Transverse colon (tissue), 4 donors: Measurements from ENCODE around the gene CBY1. TPM values are rescaled to one million over a fixed set of nuclear protein-coding genes. Genes with fewer than 3 reads are reported as not detected.
A peak's percentile ranks its signal among the peaks of the same experiment; 100 is the strongest.

Source experiments
- DNase-seq: peaks from one replicate; pipeline ENCODE4 v3.0.0-alpha.2; 2019
- H3K27ac ChIP-seq, 4 donors: fragments of 200-600 bp; sonication (generic); 2 replicates each; pipeline ENCODE4 v1.5.1; 2016 to 2018; ENCODE audit warnings: inconsistent platforms in 4 of 4
- H3K27me3 ChIP-seq: fragments of 200-600 bp; sonication (generic); 2 replicates; pipeline ENCODE4 v1.5.1; 2017; ENCODE audit warnings: inconsistent platforms
- H3K36me3 ChIP-seq, 4 donors: fragments of 200-600 bp; sonication (generic); 2 replicates each; pipeline ENCODE4 v1.5.1; 2017 to 2019; ENCODE audit warnings: inconsistent platforms in 4 of 4
- H3K4me1 ChIP-seq, 4 donors: fragments of 200-600 bp; sonication (generic); 2 replicates each; pipeline ENCODE4 v1.5.1; 2017 to 2020; ENCODE audit warnings: inconsistent platforms in 4 of 4
- H3K4me3 ChIP-seq, 4 donors: fragments of 200-600 bp; sonication (generic); 1 replicate in 1 of 4; 2 replicates in 3 of 4; pipeline versions ENCODE4 v1.5.1 to v1.6.1; 2017 to 2019; ENCODE audit warnings: inconsistent platforms in 4 of 4
- H3K9me3 ChIP-seq, 2 donors: fragments of 200-600 bp; sonication (generic); 2 replicates each; pipeline ENCODE4 v1.5.1; 2017 to 2019; ENCODE audit warnings: inconsistent platforms in 2 of 2
- CTCF ChIP-seq, 5 experiments: fragments of 200-600 bp in 3 of 5; fragments of 450-650 bp in 2 of 5; sonication (generic) in 3 of 5; IDR thresholded peaks; 1 replicate in 2 of 5; 2 replicates in 3 of 5; pipeline ENCODE4 v1.5.1; 2016 to 2017; ENCODE audit warnings: antibody characterized with exemption in 5 of 5, inconsistent platforms in 3 of 5, mild to moderate bottlenecking in 2 of 5, moderate library complexity in 1 of 5
- EP300 ChIP-seq: sonication (generic); formaldehyde crosslinking; IDR thresholded peaks from one replicate; pipeline ENCODE4 v1.6.1; 2017; ENCODE audit warnings: antibody characterized with exemption, low read depth
- POLR2A ChIP-seq: fragments of 450-650 bp; IDR thresholded peaks from one replicate; pipeline ENCODE4 v1.6.1; 2016; ENCODE audit warnings: antibody characterized with exemption, mild to moderate bottlenecking, moderate library complexity
- POLR2AphosphoS5 ChIP-seq, 3 donors: sonication (generic); formaldehyde crosslinking; IDR thresholded peaks; one replicate each; pipeline ENCODE4 v1.6.1; 2016; ENCODE audit warnings: antibody characterized with exemption in 3 of 3
- WGBS, 2 donors: methylation state at CpG; one replicate each; pipeline ENCODE4 v1.1.5; 2018; ENCODE audit warnings: low coverage in 1 of 2; 5-methylcytosine and 5-hydroxymethylcytosine counted together
- in situ Hi-C, 4 donors: fragments of 200-750 bp; cut with MboI; loops; one replicate each; pipeline versions ENCODE4 v1.15.0 to v1.15.1; 2017; ENCODE audit warnings: low sequenced_read_pairs in 3 of 4, low pct_ligation_motif_present in 1 of 4, low pct_unique_long_range_greater_than_20kb in 1 of 4
- intact Hi-C: fragments of 100-400 bp; cut with DNase I; formaldehyde crosslinking; loops from one replicate; pipeline ENCODE4 v1.15.1; 2023; ENCODE audit warnings: low total_unique reads
- total RNA-seq, 4 donors: library from RNA; depleted of rRNA; stranded (reverse); fragments of >200 nt; gene quantifications; one replicate each; pipeline ENCODE4 v1.1.0, GENCODE V29; 2016

Gene CBY1
- total RNA-seq, 4 donors from 2014 or later: 15.0 to 19.8 (median 18.9) TPM

- Histone ChIP-seq H3K27ac (peak within 1 kb of the TSS; percentile 98 to 100 (median 98)), H3K4me3 (peak within 1 kb of the TSS; percentile 72 to 100 (median 87)), H3K9me3 (no peaks in the 10 kb centered on the region), H3K4me1 (peaks cover 18 to 46% (median 33%) of the 10 kb centered on the region in 4 donors), H3K27me3 (no peaks in the 10 kb centered on the region), H3K36me3 (no peaks in the 10 kb centered on the region)
- DNase-seq: peak; percentile 98
- intact Hi-C loops: no loop called here
- 0% methylated on average over 39 of the region's 55 CpGs; no CpG with 5 or more reads in 1 of the 2 donors for WGBS, 2 donors
- TF ChIP-seq EP300 (no peak), POLR2A (peak; percentile 88), CTCF (IDR thresholded peaks at IDR 0.05) (peak in 1 of 5 experiments; percentile 39), POLR2AphosphoS5 (IDR thresholded peaks at IDR 0.05) (peak; percentile 86 to 93 (median 88))
- in situ Hi-C loops: no loop called here
Observed at GRCh38 chr22:38705235-38706100, 49.0 kb downstream of the CBY1 start, which contains the start of gene GTPBP1. Gene GTPBP1 (plus strand): TSS chr22:38705944. CDS start chr22:38705956, 12 bp downstream.

GRCh38 chr22:38706101-38706900 is 49.9 kb downstream of the CBY1 start:
- Histone ChIP-seq H3K4me3 (peak overlapping the region; percentile 72 to 100 (median 87)), H3K27me3 (no peaks in the 10 kb centered on the region), H3K4me1 (peaks cover 18 to 45% (median 33%) of the 10 kb centered on the region in 4 donors), H3K9me3 (no peaks in the 10 kb centered on the region), H3K36me3 (no peaks in the 10 kb centered on the region), H3K27ac (peak overlapping the region; percentile 98 to 100 (median 98))
- peak; percentile 61 for DNase-seq
- TF ChIP-seq POLR2AphosphoS5 (IDR thresholded peaks at IDR 0.05) (peak in 1 of 3 donors; percentile 2), POLR2A (no peak), EP300 (no peak)
- in situ Hi-C loops (no loop called here), intact Hi-C loops (no loop called here)
- 1 to 2% methylated on average over 10 to 46 of the region's 80 CpGs for WGBS, 2 donors

DNA sequence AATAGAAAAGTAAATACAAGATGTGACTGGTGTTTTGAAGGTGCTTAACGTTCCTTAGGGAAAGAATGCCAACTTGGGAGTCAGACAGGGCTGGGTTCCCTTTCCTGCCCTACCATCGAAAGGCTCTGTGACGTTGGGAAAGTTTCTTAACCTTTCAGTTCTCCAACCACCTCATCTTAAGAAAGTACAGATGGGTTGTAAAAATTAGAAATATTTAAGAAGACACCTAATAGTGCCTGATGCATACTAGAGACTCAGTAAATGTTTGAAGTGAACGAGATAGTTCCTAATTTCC is 50.4 kb downstream of the CBY1 start:
- Histone ChIP-seq H3K36me3 (no peaks in the 10 kb centered on the region), H3K4me1 (peaks cover 18 to 39% (median 28%) of the 10 kb centered on the region in 4 donors), H3K4me3 (peak overlapping the region; percentile 72 to 100 (median 87)), H3K27me3 (no peaks in the 10 kb centered on the region), H3K9me3 (no peaks in the 10 kb centered on the region), H3K27ac (peak overlapping the region; percentile 98 to 100 (median 98))
- no peak for TF ChIP-seq CTCF (IDR thresholded peaks at IDR 0.05)
- no peak for TF ChIP-seq EP300
- no peak for TF ChIP-seq POLR2A
- no peak for TF ChIP-seq POLR2AphosphoS5 (IDR thresholded peaks at IDR 0.05)
- in situ Hi-C loops (no loop called here), intact Hi-C loops (no loop called here)
- DNase-seq: no peak
- 0 to 1% methylated on average over 4 of the region's 4 CpGs for WGBS, 2 donors

GRCh38 chr22:38707346-38707745 is 50.9 kb downstream of the CBY1 start:
- in situ Hi-C loops (no loop called here), intact Hi-C loops (no loop called here)
- no peaks in the 10 kb centered on the region for H3K36me3 ChIP-seq
- 19 to 35% methylated on average over 2 of the region's 2 CpGs for WGBS, 2 donors
- H3K4me1 ChIP-seq: peaks cover 18 to 39% (median 27%) of the 10 kb centered on the region in 4 donors
- TF ChIP-seq CTCF (IDR thresholded peaks at IDR 0.05): no peak
- peak; percentile 41 for TF ChIP-seq POLR2A
- TF ChIP-seq EP300: no peak
- peak; percentile 24 to 89 (median 63) for TF ChIP-seq POLR2AphosphoS5 (IDR thresholded peaks at IDR 0.05)
- H3K27me3 ChIP-seq: no peaks in the 10 kb centered on the region
- no peak for DNase-seq
- no peaks in the 10 kb centered on the region for H3K9me3 ChIP-seq
- H3K27ac ChIP-seq: peak overlapping the region; percentile 98 to 100 (median 98)
- peak overlapping the region in 3 of 4 donors; percentile 72 to 87 (median 87) for H3K4me3 ChIP-seq
